Ishikawa (cell line): ENCODE results near the gene ITGAX.

ENCODE experiments used
- CEBPB ChIP-seq: IDR thresholded peaks from 2 replicates; pipeline ENCODE4 v1.6.1; 2012
- CREB1 ChIP-seq: IDR thresholded peaks from 2 replicates; pipeline ENCODE4 v1.6.1; 2012; ENCODE audit warnings: low read depth
- EGR1 ChIP-seq: IDR thresholded peaks from 2 replicates; pipeline ENCODE4 v1.6.1; 2012
- EP300 ChIP-seq: IDR thresholded peaks from 2 replicates; pipeline ENCODE4 v1.6.1; 2012; ENCODE audit warnings: borderline replicate concordance
- NFIC ChIP-seq: IDR thresholded peaks from 2 replicates; pipeline ENCODE4 v1.6.1; 2012
- RAD21 ChIP-seq: IDR thresholded peaks from 2 replicates; pipeline ENCODE4 v1.6.1; 2012; ENCODE audit warnings: low read depth
- TAF1 ChIP-seq: IDR thresholded peaks from 2 replicates; pipeline ENCODE4 v1.6.1; 2012; ENCODE audit warnings: low read depth, mild to moderate bottlenecking
- TCF12 ChIP-seq: IDR thresholded peaks from 2 replicates; pipeline ENCODE4 v1.6.1; 2012; ENCODE audit warnings: low read depth
- TEAD4 ChIP-seq: IDR thresholded peaks from 2 replicates; pipeline ENCODE4 v1.6.1; 2012
- YY1 ChIP-seq: IDR thresholded peaks from 2 replicates; pipeline ENCODE4 v1.6.1; 2012; ENCODE audit warnings: low read depth
- TF ChIP-seq, protein P1 (sequence below): IDR thresholded peaks from 2 replicates; pipeline ENCODE4 v1.6.1; 2012
- TF ChIP-seq, protein P2 (sequence below): IDR thresholded peaks from 2 replicates; pipeline ENCODE4 v1.6.1; 2012; ENCODE audit warnings: low read depth, mild to moderate bottlenecking
- TF ChIP-seq, protein P3 (sequence below): IDR thresholded peaks from 2 replicates; pipeline ENCODE4 v1.6.1; 2012

DNA sequence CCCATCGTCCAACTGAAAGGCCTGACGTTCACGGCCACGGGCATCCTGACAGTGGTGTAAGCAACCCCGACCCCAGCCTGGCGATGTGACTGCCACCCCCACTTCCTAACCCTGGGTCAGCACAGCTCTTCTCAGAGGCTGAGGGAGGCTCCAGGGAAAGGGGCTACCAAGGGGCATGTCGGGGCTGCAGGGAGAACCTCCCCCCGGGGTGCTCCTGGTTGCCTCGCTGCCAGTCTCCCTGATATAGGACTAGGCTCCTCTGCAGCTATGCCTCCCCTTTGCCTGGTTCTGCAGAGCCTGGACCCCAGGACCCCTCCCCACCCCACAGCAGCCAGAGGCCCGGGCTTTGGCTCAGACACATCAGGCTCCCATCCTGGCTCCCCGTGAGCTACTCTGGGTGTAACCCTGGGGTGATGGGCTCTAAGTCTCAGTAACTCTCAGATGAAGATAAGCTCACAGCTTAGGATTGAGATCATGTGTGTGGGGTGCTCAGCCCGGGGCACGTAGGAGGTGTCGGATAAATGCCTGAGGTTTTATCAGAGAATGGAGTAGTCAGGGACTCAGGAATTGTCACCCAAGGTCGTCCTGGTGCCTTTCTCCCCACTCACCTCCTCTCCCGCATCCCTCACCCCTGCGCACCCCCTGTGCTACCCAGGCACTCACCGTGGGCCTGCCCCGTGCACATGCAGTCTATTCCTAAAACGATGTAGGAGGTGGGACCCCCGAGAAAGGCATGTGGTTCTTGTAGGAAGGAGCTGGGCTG lies 48.8 kb downstream of the ITGAX start:
- TF ChIP-seq TAF1 (no peak), NFIC (no peak), TCF12 (no peak), EGR1 (no peak), YY1 (no peak), TEAD4 (no peak), EP300 (no peak), RAD21 (no peak), CREB1 (no peak), CEBPB (no peak)
- TF ChIP-seq, protein P1, sequence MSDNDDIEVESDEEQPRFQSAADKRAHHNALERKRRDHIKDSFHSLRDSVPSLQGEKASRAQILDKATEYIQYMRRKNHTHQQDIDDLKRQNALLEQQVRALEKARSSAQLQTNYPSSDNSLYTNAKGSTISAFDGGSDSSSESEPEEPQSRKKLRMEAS: no peak
- TF ChIP-seq, protein P2, sequence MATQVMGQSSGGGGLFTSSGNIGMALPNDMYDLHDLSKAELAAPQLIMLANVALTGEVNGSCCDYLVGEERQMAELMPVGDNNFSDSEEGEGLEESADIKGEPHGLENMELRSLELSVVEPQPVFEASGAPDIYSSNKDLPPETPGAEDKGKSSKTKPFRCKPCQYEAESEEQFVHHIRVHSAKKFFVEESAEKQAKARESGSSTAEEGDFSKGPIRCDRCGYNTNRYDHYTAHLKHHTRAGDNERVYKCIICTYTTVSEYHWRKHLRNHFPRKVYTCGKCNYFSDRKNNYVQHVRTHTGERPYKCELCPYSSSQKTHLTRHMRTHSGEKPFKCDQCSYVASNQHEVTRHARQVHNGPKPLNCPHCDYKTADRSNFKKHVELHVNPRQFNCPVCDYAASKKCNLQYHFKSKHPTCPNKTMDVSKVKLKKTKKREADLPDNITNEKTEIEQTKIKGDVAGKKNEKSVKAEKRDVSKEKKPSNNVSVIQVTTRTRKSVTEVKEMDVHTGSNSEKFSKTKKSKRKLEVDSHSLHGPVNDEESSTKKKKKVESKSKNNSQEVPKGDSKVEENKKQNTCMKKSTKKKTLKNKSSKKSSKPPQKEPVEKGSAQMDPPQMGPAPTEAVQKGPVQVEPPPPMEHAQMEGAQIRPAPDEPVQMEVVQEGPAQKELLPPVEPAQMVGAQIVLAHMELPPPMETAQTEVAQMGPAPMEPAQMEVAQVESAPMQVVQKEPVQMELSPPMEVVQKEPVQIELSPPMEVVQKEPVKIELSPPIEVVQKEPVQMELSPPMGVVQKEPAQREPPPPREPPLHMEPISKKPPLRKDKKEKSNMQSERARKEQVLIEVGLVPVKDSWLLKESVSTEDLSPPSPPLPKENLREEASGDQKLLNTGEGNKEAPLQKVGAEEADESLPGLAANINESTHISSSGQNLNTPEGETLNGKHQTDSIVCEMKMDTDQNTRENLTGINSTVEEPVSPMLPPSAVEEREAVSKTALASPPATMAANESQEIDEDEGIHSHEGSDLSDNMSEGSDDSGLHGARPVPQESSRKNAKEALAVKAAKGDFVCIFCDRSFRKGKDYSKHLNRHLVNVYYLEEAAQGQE: no peak
- TF ChIP-seq, protein P3, sequence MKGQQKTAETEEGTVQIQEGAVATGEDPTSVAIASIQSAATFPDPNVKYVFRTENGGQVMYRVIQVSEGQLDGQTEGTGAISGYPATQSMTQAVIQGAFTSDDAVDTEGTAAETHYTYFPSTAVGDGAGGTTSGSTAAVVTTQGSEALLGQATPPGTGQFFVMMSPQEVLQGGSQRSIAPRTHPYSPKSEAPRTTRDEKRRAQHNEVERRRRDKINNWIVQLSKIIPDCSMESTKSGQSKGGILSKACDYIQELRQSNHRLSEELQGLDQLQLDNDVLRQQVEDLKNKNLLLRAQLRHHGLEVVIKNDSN: no peak
